ENCODE measurements around the gene SLC17A7.

- TF ChIP-seq CTCF (IDR thresholded peaks at IDR 0.05), result no peak
- TF ChIP-seq POLR2AphosphoS5 (IDR thresholded peaks at IDR 0.05), result no peak
- no peak for TF ChIP-seq POLR2A (IDR thresholded peaks at IDR 0.05)
- TF ChIP-seq EP300 (IDR thresholded peaks at IDR 0.05), result no peak
These were observed 57.7 kb downstream of the SLC17A7 start for GRCh38 chr19:49383599-49383998.
